ENCODE results near the gene ATP8B4.

GRCh38 chr15:50065279-50065678 lies 53.8 kb downstream of the ATP8B4 start:
- no peak for TF ChIP-seq CTCF (IDR thresholded peaks at IDR 0.05)
- no peak for TF ChIP-seq EP300 (IDR thresholded peaks at IDR 0.05)
